Measurements from ENCODE around the gene NT5C2.

Gene NT5C2

GRCh38 chr10:103106539-103106938, 86.5 kb downstream of the NT5C2 start:
- H3K4me3 ChIP-seq (ENCODE audit: severe bottlenecking), result no peak overlapping the region
- H3K27ac ChIP-seq (ENCODE audit: poor library complexity, severe bottlenecking), result no peak overlapping the region
- ATAC-seq (ENCODE audit: low read depth) (no peak), DNase-seq (ENCODE audit: low spot score) (no peak)
- peaks cover 5% of the 10 kb centered on the region for H3K4me1 ChIP-seq (ENCODE audit: insufficient read depth, poor library complexity, severe bottlenecking)
- no peaks in the 10 kb centered on the region for H3K27me3 ChIP-seq (ENCODE audit: insufficient read depth, poor library complexity, severe bottlenecking)
- TF ChIP-seq CTCF (IDR thresholded peaks at IDR 0.05; ENCODE audit: poor library complexity, severe bottlenecking), result no peak
- H3K9me3 ChIP-seq (ENCODE audit: severe bottlenecking), result no peaks in the 10 kb centered on the region
- H3K36me3 ChIP-seq (ENCODE audit: low read depth), result peaks cover 72% of the 10 kb centered on the region

- no peak overlapping the region for H3K27ac ChIP-seq (ENCODE audit: poor library complexity, severe bottlenecking)
- no peak overlapping the region for H3K4me3 ChIP-seq (ENCODE audit: severe bottlenecking)
- no peaks in the 10 kb centered on the region for H3K9me3 ChIP-seq (ENCODE audit: severe bottlenecking)
- no peaks in the 10 kb centered on the region for H3K4me1 ChIP-seq (ENCODE audit: insufficient read depth, poor library complexity, severe bottlenecking)
- H3K27me3 ChIP-seq (ENCODE audit: insufficient read depth, poor library complexity, severe bottlenecking), result no peaks in the 10 kb centered on the region
- DNase-seq (ENCODE audit: low spot score) (no peak), ATAC-seq (ENCODE audit: low read depth) (no peak)
- peaks cover 76% of the 10 kb centered on the region for H3K36me3 ChIP-seq (ENCODE audit: low read depth)
- TF ChIP-seq CTCF (IDR thresholded peaks at IDR 0.05; ENCODE audit: poor library complexity, severe bottlenecking), result no peak
Observed at GRCh38 chr10:103105462-103105861, 87.6 kb downstream of the NT5C2 start.

GRCh38 chr10:103104721-103105120, 88.4 kb downstream of the NT5C2 start:
- peaks cover 81% of the 10 kb centered on the region for H3K36me3 ChIP-seq (ENCODE audit: low read depth)
- no peak for ATAC-seq (ENCODE audit: low read depth)
- no peaks in the 10 kb centered on the region for H3K27me3 ChIP-seq (ENCODE audit: insufficient read depth, poor library complexity, severe bottlenecking)
- TF ChIP-seq CTCF (IDR thresholded peaks at IDR 0.05; ENCODE audit: poor library complexity, severe bottlenecking), result no peak
- H3K4me3 ChIP-seq (ENCODE audit: severe bottlenecking), result no peak overlapping the region
- no peak for DNase-seq (ENCODE audit: low spot score)
- H3K9me3 ChIP-seq (ENCODE audit: severe bottlenecking), result no peaks in the 10 kb centered on the region
- H3K27ac ChIP-seq (ENCODE audit: poor library complexity, severe bottlenecking), result no peak overlapping the region
- no peaks in the 10 kb centered on the region for H3K4me1 ChIP-seq (ENCODE audit: insufficient read depth, poor library complexity, severe bottlenecking)

- no peak overlapping the region for H3K27ac ChIP-seq (ENCODE audit: poor library complexity, severe bottlenecking)
- DNase-seq (ENCODE audit: low spot score), result no peak
- no peak for ATAC-seq (ENCODE audit: low read depth)
Observed at GRCh38 chr10:103103989-103104388, 89.1 kb downstream of the NT5C2 start.

More at GRCh38 chr10:103103989-103104388, 89.1 kb downstream of the NT5C2 start:
- Histone ChIP-seq H3K4me1 (ENCODE audit: insufficient read depth, poor library complexity, severe bottlenecking) (no peaks in the 10 kb centered on the region), H3K9me3 (ENCODE audit: severe bottlenecking) (no peaks in the 10 kb centered on the region), H3K27me3 (ENCODE audit: insufficient read depth, poor library complexity, severe bottlenecking) (no peaks in the 10 kb centered on the region), H3K36me3 (ENCODE audit: low read depth) (peaks cover 81% of the 10 kb centered on the region), H3K4me3 (ENCODE audit: severe bottlenecking) (no peak overlapping the region)
- TF ChIP-seq CTCF (IDR thresholded peaks at IDR 0.05; ENCODE audit: poor library complexity, severe bottlenecking), result no peak
